NCI-H1436 treated with DMSO at 0.1 percent for 48 hours (cell line): Measurements from ENCODE around the gene ATP6V1F.

ENCODE experiments used
- DNase-seq: peaks from one replicate; lab custom pipeline; 2025; lab: John Stamatoyannopoulos, UW

Gene ATP6V1F, protein sequence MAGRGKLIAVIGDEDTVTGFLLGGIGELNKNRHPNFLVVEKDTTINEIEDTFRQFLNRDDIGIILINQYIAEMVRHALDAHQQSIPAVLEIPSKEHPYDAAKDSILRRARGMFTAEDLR

DNA sequence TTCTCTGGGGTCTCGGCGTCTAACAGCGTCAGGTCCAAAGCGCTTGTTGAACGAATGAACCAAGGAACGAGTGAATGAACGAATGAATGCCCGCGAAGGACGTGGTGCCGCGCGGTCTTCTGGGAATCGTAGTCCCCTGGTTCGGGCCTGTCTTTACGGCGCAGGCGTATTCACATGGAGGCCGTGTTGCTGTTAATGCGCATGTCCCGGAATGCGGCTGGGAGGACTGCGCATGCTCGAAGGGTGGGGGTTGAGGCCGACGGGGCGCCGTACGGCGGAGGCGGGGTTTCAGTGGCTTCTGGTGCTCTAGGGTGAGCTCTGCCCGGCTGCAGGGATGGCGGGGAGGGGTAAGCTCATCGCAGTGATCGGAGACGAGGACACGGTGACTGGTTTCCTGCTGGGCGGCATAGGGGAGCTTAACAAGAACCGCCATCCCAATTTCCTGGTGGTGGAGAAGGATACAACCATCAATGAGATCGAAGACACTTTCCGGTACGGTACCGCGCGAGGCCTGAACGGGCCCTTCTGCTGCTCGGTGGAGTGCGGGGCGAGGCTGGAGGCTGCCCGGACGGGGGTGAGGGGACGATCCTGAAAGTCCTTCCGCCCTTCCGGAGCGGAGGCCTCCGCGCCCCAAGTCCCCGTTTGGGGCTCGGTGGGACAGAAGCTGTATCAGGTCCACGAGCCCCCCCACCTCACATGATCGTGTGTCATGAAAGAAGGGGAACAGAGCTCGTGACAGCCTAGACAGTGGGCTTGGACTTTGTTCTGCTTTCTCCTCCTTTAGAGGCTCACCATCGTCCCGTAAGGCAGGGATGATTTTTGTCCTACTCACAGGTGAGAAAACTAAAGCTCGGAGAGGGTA lies at the start of gene ATP6V1F:
TSS of gene ATP6V1F (plus strand) at position 286 of the 862 bp plus-strand sequence. CDS start at position 335, 49 bp downstream.
- peak; percentile 90 for DNase-seq

DNA sequence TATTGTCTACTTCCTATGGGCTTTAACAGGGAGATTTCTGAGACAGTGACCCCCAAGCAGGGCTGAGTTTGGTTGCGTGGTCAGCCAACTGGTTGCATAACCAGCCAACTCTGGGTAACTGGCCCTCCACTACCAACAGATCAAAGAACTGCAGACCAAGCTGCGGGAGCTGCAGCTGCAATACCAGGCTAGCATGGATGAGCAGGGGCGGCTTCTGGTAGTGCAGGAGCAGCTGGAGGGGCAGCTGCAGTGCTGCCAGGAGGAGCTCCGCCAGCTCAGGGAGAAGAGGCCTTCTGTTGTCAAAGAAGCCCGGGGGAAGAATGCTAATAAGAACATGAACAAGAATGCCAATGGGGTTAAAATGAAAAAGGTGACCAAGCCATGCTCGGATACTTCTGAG lies 48.2 kb upstream of the ATP6V1F start:
- DNase-seq, result no peak

DNA sequence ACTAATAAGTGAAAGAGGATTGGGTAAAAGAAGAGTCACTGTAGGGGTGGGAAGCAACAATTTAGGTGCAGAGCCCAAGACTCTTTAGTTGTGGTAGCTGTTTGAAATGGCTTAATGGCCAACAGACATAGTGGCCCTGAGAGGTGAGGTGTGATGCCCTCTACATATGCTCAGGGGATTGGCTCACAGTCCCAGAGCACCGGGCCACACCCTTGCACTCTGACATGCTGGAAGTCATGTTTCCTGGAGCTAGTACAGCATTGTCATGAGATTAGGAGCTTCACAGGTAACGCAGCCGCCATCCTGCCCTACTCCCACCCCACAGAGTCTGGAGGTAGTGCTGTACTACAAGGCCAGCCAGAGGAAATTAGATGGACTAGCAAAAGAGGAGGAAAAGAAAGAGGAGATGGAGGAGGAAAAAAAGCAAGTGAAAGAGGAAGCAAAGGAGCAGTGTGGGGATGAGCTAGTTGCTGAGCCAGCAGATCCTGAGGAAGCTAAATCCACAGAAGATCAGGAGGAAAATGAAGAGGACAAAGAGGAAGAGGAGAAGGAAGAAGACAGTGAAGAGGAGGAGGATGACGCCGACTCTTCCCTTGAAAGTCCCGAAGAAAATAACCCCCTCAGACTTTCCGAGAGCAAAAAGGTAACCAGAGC lies 47.2 kb upstream of the ATP6V1F start:
- DNase-seq, result no peak

DNA sequence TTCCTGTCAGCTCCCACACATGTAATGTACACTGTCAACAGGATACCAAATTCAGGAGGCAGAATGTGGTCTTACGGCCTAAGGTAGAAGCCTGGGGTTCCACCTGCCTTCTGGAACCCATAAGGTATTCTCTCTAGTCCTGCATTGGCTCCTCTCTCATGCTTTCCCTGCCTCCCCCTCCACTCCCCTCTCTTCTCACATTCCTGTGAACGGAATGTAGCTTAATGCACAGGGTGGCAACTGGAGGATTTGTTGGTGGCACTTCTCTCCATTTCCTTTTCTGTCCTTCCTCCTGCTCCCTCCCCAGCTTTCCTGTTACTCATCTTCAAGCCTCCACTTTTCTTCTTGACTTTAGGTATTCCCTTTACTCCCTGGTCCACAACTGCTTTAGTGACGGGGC lies 44.0 kb upstream of the ATP6V1F start:
- no peak for DNase-seq

DNA sequence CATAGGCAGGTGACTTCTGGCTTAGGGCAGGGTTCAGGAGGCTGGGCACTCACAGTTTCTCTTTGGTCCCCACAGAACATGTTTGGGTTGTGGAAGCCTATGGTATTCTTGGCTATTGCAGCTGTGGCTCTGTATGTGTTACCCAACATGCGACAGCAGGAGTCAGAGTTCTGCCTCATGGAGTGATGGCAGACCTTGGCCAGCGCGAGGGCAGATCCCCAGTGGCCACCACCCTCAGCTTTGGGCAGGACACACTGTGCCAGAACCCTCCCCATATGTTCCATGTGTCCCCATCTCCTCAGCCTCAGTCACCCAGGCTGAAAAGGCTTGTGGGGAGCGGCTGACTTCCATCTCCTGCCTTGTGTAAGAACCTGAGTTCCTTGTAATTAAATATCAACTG lies 40.9 kb upstream of the ATP6V1F start:
- no peak for DNase-seq

DNA sequence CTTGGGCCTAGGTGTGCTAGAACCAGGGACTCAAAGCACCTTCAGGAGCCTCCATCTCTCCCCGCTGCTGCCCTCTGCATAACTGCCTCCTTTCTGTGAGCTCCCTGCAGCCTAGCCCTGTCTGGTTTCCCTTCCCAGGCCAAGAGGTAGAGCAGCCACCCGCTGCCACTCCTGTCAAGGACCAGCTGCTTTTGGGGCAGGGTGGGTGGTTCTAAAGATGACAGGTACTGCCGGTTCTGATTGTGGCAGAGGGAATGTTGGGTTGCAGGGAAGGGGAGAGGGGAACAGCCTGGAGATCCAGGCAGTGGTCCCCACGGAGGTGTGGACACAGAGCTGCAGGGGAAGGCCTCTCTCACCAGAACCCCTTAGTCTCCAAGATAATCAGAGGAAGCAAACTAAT lies 36.1 kb upstream of the ATP6V1F start:
- no peak for DNase-seq

DNA sequence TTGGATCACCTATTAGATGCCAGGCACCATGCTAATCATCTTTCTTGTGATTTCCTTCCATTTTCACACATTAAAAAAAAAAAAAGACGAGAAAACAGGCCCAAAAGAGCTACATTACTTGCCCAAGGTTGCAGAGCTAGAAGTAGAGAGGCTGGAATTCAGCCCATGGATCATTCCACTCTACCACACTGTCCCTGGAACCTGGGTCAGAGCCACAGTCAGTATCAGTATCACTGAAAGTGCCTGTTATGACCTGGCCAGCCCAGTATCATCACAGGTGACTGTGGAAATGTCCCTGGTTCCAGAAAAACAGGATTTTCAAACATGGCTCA lies 35.8 kb upstream of the ATP6V1F start:
- no peak for DNase-seq

DNA sequence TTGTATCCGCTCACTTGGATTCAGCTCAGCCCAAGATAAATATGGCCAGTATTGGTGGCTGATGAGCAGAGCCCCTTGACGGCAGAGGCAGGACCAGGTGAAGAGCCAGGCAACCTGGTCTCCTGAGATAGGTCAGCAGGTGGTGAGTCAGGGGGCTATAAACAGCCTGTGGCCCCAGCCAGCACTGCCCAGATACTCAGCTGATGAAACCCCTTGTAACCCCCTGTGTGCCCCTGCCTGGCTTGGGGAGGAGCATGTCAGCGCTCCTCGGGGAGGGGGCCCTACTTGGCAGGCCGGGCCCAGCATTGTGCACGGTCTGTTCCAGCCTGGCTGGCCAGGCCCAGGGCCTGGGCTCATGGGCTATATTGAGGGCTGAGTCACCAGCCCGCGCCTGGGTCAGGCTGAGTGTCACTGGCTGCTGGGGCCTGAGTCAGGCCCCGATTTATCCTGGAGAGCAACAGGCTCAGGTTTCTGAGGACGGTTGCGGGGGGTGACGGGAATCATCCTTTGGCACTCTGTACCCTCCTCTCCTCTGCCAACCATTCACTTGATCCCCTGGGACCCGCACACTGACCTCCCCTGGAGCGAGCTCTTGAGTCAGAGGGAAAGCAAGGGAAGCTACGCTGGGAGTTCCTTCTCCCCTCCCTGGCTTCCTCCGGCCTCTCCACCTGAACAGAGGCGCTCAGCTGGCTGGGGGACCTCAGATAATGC lies 35.3 kb upstream of the ATP6V1F start:
- no peak for DNase-seq

DNA sequence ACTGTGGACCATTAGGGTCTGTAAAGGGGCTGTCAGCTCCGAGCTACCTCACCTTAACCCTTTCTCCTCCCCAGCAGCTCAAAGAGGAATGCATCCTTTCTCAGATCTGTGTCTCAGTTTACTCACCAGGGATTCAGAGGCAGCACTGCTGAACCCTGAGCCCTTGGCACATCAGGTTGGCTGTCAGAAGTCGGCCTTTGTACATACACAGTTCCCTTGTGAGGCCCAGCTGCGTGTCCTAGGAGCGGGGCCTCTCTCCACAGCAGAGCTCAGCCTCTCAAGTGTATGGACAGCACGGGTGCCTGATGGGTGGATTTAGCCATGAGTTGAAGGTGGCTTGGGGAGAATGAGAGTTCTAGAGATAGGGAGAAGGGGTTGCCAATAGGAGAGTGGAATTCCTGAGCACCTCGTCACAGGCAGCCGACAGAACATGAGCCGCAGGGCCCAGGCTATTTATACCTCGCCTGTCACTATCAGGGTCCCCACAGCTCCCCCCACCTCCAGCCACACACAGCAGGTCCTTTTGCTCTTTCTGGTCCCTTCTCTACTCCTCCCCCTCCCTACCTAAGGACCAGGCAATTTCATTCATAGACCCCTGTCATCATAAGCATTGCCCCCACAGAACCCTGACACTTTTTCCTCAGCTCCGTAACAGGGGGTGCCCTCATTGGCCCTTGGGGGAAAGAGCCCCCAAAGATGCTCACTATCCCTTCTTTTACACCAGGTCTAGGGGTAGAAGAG lies 34.5 kb upstream of the ATP6V1F start:
- DNase-seq, result no peak

DNA sequence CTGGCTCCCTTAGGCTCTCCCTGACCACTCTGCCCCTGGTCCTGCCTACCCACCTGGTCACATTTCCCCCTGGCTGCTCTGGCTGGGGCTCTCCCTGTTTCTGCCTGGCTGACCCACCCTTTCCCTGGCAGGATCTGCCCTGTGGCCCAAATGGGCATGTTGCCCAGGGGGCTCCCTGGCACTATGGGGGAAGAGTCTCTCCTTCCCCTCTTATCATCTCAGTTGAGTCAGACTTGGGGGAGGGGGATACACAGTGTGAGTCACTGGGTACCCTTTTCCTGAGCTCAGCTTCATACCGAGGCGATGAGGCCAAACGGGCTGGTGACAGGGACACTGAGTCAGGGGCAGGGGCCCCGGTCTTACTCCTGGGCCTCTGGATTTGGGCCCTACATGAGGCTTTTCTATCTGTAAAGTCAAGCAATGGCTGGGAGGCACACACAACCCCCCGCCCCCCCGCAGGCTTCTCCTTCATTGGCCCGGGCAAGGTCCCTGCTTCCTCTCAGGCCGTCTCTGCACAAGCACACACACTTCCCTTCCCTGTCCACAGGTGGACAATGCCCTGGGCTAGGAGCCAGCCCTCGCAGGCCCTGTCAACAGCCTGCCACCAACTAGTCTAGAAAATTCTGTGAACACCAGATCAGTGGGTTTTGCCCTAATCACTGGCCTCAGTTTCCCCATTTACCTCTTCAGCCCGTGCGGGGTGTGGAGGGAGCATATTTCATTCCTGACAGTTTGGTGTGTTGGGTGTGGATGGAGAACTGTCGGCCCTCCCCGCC lies 33.1 kb upstream of the ATP6V1F start:
- DNase-seq, result no peak

DNA sequence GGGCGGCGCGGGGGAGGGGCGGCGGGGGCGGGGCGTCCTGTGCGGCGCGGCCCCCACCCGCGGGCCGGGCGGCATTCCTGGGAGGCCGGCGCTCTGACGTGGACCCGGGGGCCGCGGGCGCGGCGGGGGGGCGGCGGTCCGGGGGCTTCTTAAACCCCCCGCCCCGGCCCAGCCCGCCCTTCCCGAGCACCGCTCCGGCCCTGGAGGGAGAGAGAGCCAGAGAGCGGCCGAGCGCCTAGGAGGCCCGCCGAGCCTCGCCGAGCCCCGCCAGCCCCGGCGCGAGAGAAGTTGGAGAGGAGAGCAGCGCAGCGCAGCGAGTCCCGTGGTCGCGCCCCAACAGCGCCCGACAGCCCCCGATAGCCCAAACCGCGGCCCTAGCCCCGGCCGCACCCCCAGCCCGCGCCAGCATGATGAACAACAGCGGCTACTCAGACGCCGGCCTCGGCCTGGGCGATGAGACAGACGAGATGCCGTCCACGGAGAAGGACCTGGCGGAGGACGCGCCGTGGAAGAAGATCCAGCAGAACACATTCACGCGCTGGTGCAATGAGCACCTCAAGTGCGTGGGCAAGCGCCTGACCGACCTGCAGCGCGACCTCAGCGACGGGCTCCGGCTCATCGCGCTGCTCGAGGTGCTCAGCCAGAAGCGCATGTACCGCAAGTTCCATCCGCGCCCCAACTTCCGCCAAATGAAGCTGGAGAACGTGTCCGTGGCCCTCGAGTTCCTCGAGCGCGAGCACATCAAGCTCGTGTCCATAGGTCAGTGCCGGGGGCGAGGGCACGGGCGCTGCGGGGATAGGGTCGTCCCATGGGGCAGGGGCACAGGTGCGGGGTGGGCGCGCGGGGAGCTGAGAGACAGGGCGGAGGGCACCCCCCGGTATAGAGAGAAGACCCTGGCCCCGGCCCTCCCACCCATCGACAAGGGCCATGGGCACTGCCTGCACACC lies 32.2 kb upstream of the ATP6V1F start, which contains the start of gene FLNC:
TSS of gene FLNC (plus strand) at position 176 of the 947 bp plus-strand sequence. CDS start at position 408, 232 bp downstream.
- no peak for DNase-seq

DNA sequence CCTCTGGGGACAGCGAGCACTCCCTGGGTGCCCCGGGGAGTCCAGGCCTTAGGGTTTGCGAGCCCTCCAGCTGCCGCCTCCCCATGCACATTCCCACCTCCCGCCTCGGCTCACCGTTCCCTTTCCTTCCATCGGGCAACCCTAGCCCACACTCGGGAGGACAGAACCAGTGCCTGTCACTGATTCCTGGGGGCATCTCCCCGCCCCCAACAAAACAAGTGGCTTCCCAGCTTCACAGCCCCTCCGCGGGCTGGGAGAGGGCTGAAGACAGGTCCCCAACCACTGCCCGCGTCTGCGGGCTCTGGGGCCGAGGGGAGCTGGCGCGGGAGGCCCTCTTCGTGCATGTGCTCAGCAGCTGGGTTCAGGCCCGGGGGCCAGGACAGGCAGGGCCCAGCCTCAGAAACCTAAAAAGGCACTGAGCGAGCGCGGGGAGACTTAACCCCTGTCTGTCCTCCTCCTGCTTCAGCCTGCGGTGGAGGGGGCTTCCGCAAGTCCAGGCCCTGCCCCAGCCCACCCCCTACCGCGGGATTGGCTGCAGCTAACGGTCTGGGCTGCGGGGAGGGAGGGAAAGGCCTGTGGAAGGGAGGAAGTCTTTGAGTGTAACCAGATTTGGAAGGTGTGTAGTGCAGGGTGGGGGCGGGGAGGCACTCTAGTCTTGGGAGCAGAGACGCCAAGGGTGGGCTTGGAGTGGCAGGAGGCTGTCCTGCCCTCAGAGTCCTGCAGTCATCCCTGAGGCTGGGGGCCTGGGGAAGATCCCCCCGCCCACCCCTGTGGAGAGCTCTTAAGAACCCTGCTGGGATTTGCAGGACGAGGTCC lies 31.3 kb upstream of the ATP6V1F start:
- no peak for DNase-seq

DNA sequence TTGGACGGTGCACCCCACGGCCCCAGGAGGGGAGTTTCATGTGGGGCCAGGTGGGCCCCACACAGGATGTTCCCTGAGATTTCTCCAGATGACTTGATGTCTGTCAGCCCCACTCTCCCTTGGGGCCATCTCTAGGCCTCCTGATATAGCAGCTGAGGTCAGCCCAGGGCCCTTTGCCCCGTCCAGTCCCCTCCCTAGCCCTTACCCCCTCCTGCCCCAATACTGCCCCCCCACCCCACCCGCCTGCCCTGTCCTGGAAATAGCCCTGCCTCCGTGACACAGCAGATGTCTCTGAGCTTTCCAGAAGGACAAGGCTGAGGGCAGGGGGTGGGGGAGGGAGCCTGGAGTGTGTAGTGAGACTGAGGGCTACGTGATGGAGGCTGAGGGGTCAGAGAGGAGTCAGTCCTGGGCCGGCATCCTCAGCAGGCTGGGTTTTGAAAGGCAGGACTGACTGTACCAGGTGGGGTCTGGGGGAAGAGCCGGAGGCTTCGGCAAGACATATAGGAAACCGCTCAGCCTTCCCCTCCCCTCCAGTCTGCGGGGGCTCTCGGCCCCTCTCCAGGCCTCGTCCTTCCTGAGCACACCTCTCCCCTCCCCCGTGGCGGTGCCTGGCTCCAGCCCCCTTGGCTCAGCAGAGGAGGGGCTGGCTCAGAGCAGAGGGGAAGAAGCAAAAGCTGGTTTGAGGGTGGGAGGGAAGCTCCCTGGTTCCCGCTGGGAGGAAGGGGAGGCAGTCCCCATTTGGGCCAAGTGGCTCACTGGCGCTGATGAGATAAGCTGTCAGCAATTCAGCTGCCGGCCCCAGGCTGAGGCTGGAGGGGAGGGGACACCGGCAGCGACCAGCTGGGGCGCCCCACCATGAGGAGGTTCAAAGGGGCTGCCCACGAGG lies 30.4 kb upstream of the ATP6V1F start:
- DNase-seq, result no peak

DNA sequence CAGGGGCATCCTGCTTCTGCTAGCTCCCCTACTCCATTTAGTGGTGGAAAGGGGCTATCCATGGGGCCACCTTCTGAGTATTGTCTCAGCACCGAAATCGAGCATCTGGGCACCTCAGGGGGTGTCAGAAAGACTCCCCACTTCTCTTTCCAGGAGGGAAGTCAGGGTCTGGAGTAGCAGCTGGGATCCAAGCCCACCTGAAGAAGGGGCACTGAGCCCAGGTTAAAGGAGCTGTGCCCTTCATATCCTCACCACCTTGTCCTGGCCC lies 29.8 kb upstream of the ATP6V1F start:
- no peak for DNase-seq

DNA sequence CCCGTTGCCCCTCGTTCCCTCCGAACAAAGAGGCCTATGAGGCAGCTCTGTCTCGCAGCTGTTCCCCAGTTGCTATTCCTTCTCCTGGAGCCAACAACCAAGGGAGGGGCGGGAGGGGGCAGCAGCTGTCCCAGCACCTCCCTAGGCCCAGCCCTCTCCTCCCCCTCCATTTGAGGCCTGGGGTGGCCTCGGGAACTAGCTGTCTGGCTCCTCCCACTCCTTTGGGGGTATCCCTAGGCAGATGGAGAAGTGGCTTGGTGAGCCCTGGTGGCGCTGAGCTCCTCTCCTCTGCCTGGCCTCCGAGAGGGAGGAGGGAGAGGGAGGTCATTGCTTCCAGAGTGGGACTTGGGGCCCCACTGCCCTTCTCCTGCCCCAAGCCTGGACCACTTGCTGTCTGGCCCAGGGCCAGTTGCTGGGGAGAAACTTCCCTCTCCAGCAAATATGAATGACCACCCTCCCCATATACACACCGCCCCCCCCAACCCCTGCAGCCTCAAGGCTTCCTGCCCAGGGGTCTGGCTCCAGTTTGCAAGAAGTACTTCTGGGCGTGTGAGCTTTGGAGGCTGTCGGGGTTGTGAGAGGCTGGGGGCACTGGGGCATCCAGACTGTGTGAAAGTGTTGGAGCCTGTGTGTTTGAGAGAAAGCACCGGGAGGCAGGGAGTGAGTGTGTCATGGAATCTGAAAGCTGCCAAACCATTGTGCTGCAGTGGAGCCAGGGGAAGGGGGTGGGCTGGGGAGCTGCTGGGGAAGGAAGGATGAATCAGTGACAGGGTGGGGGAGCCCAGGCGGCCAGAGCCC lies 29.3 kb upstream of the ATP6V1F start:
- DNase-seq, result no peak

DNA sequence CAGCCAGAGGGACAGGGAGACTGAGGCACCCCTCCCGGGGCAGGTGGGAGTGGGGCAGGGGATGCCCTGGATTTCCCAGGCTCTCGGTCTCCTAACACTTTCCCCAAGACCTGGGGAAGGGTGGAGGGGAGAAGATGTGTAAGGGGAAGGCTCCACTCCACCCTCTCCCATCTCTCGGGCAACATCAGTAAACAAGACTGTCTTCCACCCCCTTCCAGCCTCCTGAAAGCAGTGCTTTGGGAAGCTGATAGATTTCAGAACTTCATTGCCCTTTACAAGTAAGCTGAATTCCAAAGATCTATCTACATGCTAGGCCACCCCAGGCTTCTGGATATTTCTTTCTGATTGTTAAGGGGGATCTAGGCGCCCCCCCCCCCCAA lies 28.7 kb upstream of the ATP6V1F start:
- no peak for DNase-seq

DNA sequence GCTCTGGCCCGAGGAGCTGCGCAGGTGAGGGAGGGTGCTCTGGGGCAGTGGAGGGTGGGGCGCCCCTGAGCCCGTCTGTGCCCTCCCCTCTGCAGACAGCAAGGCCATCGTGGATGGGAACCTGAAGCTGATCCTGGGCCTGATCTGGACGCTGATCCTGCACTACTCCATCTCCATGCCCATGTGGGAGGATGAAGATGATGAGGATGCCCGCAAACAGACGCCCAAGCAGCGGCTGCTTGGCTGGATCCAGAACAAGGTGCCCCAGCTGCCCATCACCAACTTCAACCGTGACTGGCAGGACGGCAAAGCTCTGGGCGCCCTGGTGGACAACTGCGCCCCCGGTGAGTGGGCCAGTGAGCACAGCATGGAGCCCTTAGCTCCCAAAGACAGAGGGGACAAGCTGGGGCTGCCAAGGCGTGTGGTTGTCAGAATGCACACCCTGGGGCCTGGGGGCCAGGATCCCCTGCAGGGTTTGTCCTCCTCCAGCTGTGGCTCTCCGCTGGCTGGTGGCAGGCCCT lies 27.4 kb upstream of the ATP6V1F start:
- no peak for DNase-seq
